ENCODE data around the gene GPER1.
A peak's percentile ranks its signal among the peaks of the same experiment; 100 is the strongest.

Gene GPER1

GRCh38 chr7:1081931-1082401 is 5.9 kb upstream of the GPER1 start:
- Histone ChIP-seq H3K4me3 (no peak overlapping the region), H3K27me3 (ENCODE audit: low read depth) (no peaks in the 10 kb centered on the region), H3K36me3 (replicated peaks) (no peaks in the 10 kb centered on the region), H3K4me1 (peaks cover 6% of the 10 kb centered on the region), H3K9me3 (no peaks in the 10 kb centered on the region)
- no peak for DNase-seq (ENCODE audit: low spot score in 2 of 2)
- in situ Hi-C loops (cut with MboI; ENCODE audit: low sequenced_read_pairs): no loop called here

GRCh38 chr7:1083729-1084657 is 3.9 kb upstream of the GPER1 start:
- Histone ChIP-seq H3K4me1 (peaks cover 11% of the 10 kb centered on the region), H3K36me3 (replicated peaks) (no peaks in the 10 kb centered on the region), H3K27me3 (ENCODE audit: low read depth) (no peaks in the 10 kb centered on the region), H3K4me3 (no peak overlapping the region), H3K9me3 (no peaks in the 10 kb centered on the region)
- in situ Hi-C loops (cut with MboI; ENCODE audit: low sequenced_read_pairs): no loop called here
- no peak for DNase-seq (ENCODE audit: low spot score in 2 of 2)

- Histone ChIP-seq H3K4me3 (no peak overlapping the region), H3K27me3 (ENCODE audit: low read depth) (no peaks in the 10 kb centered on the region), H3K9me3 (no peaks in the 10 kb centered on the region), H3K36me3 (replicated peaks) (no peaks in the 10 kb centered on the region), H3K4me1 (peaks cover 11% of the 10 kb centered on the region)
- in situ Hi-C loops (cut with MboI; ENCODE audit: low sequenced_read_pairs): no loop called here
- DNase-seq (ENCODE audit: low spot score in 2 of 2): no peak
These were observed 2.6 kb upstream of the GPER1 start for GRCh38 chr7:1085266-1085665.

GRCh38 chr7:1085910-1086421 is 1.9 kb upstream of the GPER1 start:
- no peak overlapping the region for H3K4me3 ChIP-seq
- in situ Hi-C loops (cut with MboI; ENCODE audit: low sequenced_read_pairs): no loop called here
- no peaks in the 10 kb centered on the region for H3K36me3 ChIP-seq (replicated peaks)
- no peaks in the 10 kb centered on the region for H3K27me3 ChIP-seq (ENCODE audit: low read depth)
- no peak for DNase-seq (ENCODE audit: low spot score in 2 of 2)
- H3K9me3 ChIP-seq: no peaks in the 10 kb centered on the region
- peaks cover 11% of the 10 kb centered on the region for H3K4me1 ChIP-seq

GRCh38 chr7:1086588-1087464 is 1.1 kb upstream of the GPER1 start:
- Histone ChIP-seq H3K4me3 (peak overlapping the region; percentile 12; the same call in 1 of the 2 replicates), H3K9me3 (no peaks in the 10 kb centered on the region), H3K36me3 (replicated peaks) (no peaks in the 10 kb centered on the region), H3K27me3 (ENCODE audit: low read depth) (no peaks in the 10 kb centered on the region), H3K4me1 (peaks cover 11% of the 10 kb centered on the region)
- peak; percentile 35 to 87 for DNase-seq (ENCODE audit: low spot score in 2 of 2)
- in situ Hi-C loops (cut with MboI; ENCODE audit: low sequenced_read_pairs): no loop called here

GRCh38 chr7:1087465-1087814 is 473 bp upstream of the GPER1 start:
- Histone ChIP-seq H3K4me1 (peaks cover 11% of the 10 kb centered on the region), H3K36me3 (replicated peaks) (no peaks in the 10 kb centered on the region), H3K4me3 (no peak overlapping the region), H3K9me3 (no peaks in the 10 kb centered on the region), H3K27me3 (ENCODE audit: low read depth) (no peaks in the 10 kb centered on the region)
- in situ Hi-C loops (cut with MboI; ENCODE audit: low sequenced_read_pairs): no loop called here
- DNase-seq (ENCODE audit: low spot score in 2 of 2): no peak

- Histone ChIP-seq H3K4me3 (no peak overlapping the region), H3K27me3 (ENCODE audit: low read depth) (no peaks in the 10 kb centered on the region), H3K36me3 (replicated peaks) (no peaks in the 10 kb centered on the region), H3K4me1 (peaks cover 11% of the 10 kb centered on the region), H3K9me3 (no peaks in the 10 kb centered on the region)
- DNase-seq (ENCODE audit: low spot score in 2 of 2): no peak
- in situ Hi-C loops (cut with MboI; ENCODE audit: low sequenced_read_pairs): no loop called here
These were observed 2.3 kb downstream of the GPER1 start for GRCh38 chr7:1090236-1090635.

- Histone ChIP-seq H3K9me3 (no peaks in the 10 kb centered on the region), H3K27me3 (ENCODE audit: low read depth) (no peaks in the 10 kb centered on the region), H3K4me3 (no peak overlapping the region), H3K36me3 (replicated peaks) (no peaks in the 10 kb centered on the region), H3K4me1 (peaks cover 11% of the 10 kb centered on the region)
- no peak for DNase-seq (ENCODE audit: low spot score in 2 of 2)
- in situ Hi-C loops (cut with MboI; ENCODE audit: low sequenced_read_pairs): no loop called here
These were observed 3.1 kb downstream of the GPER1 start for GRCh38 chr7:1090686-1091643.

GRCh38 chr7:1091644-1092027 is 3.7 kb downstream of the GPER1 start:
- H3K27me3 ChIP-seq (ENCODE audit: low read depth): no peaks in the 10 kb centered on the region
- no peaks in the 10 kb centered on the region for H3K36me3 ChIP-seq (replicated peaks)
- peaks cover 7% of the 10 kb centered on the region for H3K4me1 ChIP-seq
- in situ Hi-C loops (cut with MboI; ENCODE audit: low sequenced_read_pairs): no loop called here
- DNase-seq (ENCODE audit: low spot score in 2 of 2): no peak
- H3K9me3 ChIP-seq: no peaks in the 10 kb centered on the region
- H3K4me3 ChIP-seq: no peak overlapping the region

GRCh38 chr7:1092161-1092632 is 4.3 kb downstream of the GPER1 start:
- no peaks in the 10 kb centered on the region for H3K36me3 ChIP-seq (replicated peaks)
- in situ Hi-C loops (cut with MboI; ENCODE audit: low sequenced_read_pairs): no loop called here
- no peaks in the 10 kb centered on the region for H3K9me3 ChIP-seq
- no peaks in the 10 kb centered on the region for H3K27me3 ChIP-seq (ENCODE audit: low read depth)
- DNase-seq (ENCODE audit: low spot score in 2 of 2): no peak
- H3K4me3 ChIP-seq: no peak overlapping the region
- peaks cover 3% of the 10 kb centered on the region for H3K4me1 ChIP-seq

GRCh38 chr7:1092806-1093501 is 5.0 kb downstream of the GPER1 start:
- Histone ChIP-seq H3K4me1 (no peaks in the 10 kb centered on the region), H3K36me3 (replicated peaks) (no peaks in the 10 kb centered on the region), H3K4me3 (no peak overlapping the region), H3K9me3 (no peaks in the 10 kb centered on the region), H3K27me3 (ENCODE audit: low read depth) (no peaks in the 10 kb centered on the region)
- no peak for DNase-seq (ENCODE audit: low spot score in 2 of 2)
- in situ Hi-C loops (cut with MboI; ENCODE audit: low sequenced_read_pairs): no loop called here

GRCh38 chr7:1093502-1093843 is 5.6 kb downstream of the GPER1 start:
- no peaks in the 10 kb centered on the region for H3K36me3 ChIP-seq (replicated peaks)
- no peak for DNase-seq (ENCODE audit: low spot score in 2 of 2)
- H3K4me3 ChIP-seq: no peak overlapping the region
- in situ Hi-C loops (cut with MboI; ENCODE audit: low sequenced_read_pairs): no loop called here
- H3K9me3 ChIP-seq: no peaks in the 10 kb centered on the region
- H3K27me3 ChIP-seq (ENCODE audit: low read depth): no peaks in the 10 kb centered on the region
- no peaks in the 10 kb centered on the region for H3K4me1 ChIP-seq

All from HAP-1 (cell line).